HepG2 (cell line): Measurements from ENCODE around the gene MYLK. TPM values are rescaled to one million over a fixed set of nuclear protein-coding genes. Genes with fewer than 3 reads are reported as not detected.

Experiments
- BRCA1 ChIP-seq: sonication (generic); formaldehyde crosslinking; IDR thresholded peaks from 2 replicates; pipeline ENCODE4 v1.4.0; 2020; ENCODE audit warnings: missing genetic modification reagents
- CENPT ChIP-seq: sonication (generic); formaldehyde crosslinking; IDR thresholded peaks from 2 replicates; pipeline ENCODE4 v1.8.0; 2022; ENCODE audit warnings: low read depth, mild to moderate bottlenecking, moderate library complexity, missing genetic modification reagents
- CENPX ChIP-seq: sonication (generic); formaldehyde crosslinking; IDR thresholded peaks from 2 replicates; pipeline ENCODE4 v1.9.0; 2021; ENCODE audit warnings: mild to moderate bottlenecking, missing genetic modification reagents, moderate library complexity
- DNMT3B ChIP-seq: conservative IDR thresholded peaks from 2 replicates; pipeline ENCODE4 v1.6.1; 2016; ENCODE audit warnings: missing biosample characterization, control low read depth
- GATAD2A ChIP-seq: IDR thresholded peaks from 2 replicates; pipeline ENCODE4 v1.6.1; 2016
- KAT7 ChIP-seq: IDR thresholded peaks from 2 replicates; pipeline ENCODE4 v1.6.1; 2018; ENCODE audit warnings: borderline replicate concordance, missing compliant biosample characterization
- KLF11 ChIP-seq: IDR thresholded peaks from 2 replicates; pipeline ENCODE4 v1.6.1; 2016; ENCODE audit warnings: missing compliant biosample characterization
- MIER2 ChIP-seq: IDR thresholded peaks from 2 replicates; pipeline ENCODE4 v1.6.1; 2016; ENCODE audit warnings: missing biosample characterization, missing genetic modification reagents
- NFKB2 ChIP-seq: sonication (generic); formaldehyde crosslinking; IDR thresholded peaks from 2 replicates; pipeline ENCODE4 v1.4.0; 2020; ENCODE audit warnings: missing genetic modification reagents, borderline replicate concordance
- PBX3 ChIP-seq: sonication (generic); formaldehyde crosslinking; IDR thresholded peaks from 2 replicates; pipeline ENCODE4 v1.8.1; 2023; ENCODE audit warnings: missing genetic modification reagents, inconsistent platforms, borderline replicate concordance
- SNRNP70 ChIP-seq: fragments of 200-400 bp; formaldehyde crosslinking; IDR thresholded peaks from 2 replicates; pipeline ENCODE4 v1.6.1; 2017; ENCODE audit warnings: mild to moderate bottlenecking, low read depth, low read length, moderate library complexity
- SRF ChIP-seq: IDR thresholded peaks from 2 replicates; pipeline ENCODE4 v1.6.1; 2011; ENCODE audit warnings: mild to moderate bottlenecking, low read depth, low read length, moderate library complexity
- ZHX1 ChIP-seq: sonication (generic); formaldehyde crosslinking; IDR thresholded peaks from 2 replicates; pipeline ENCODE4 v1.8.1; 2022; ENCODE audit warnings: low read depth, mild to moderate bottlenecking, missing genetic modification reagents
- ZNF205 ChIP-seq: IDR thresholded peaks from 2 replicates; pipeline ENCODE4 v1.6.1; 2018; ENCODE audit warnings: missing biosample characterization, missing genetic modification reagents
- ZNF225 ChIP-seq: sonication (generic); formaldehyde crosslinking; IDR thresholded peaks from 2 replicates; pipeline ENCODE4 v1.4.0; 2020; ENCODE audit warnings: mild to moderate bottlenecking, missing genetic modification reagents
- ZNF280D ChIP-seq: sonication (generic); formaldehyde crosslinking; IDR thresholded peaks from 2 replicates; pipeline ENCODE4 v1.5.1; 2020; ENCODE audit warnings: mild to moderate bottlenecking, missing genetic modification reagents
- ZNF350 ChIP-seq: sonication (generic); formaldehyde crosslinking; IDR thresholded peaks from 2 replicates; pipeline ENCODE4 v1.4.0; 2020; ENCODE audit warnings: mild to moderate bottlenecking, low read depth, missing genetic modification reagents, borderline replicate concordance
- ZNF362 ChIP-seq: sonication (generic); formaldehyde crosslinking; IDR thresholded peaks from 2 replicates; pipeline ENCODE4 v1.4.0; 2020; ENCODE audit warnings: missing genetic modification reagents, mild to moderate bottlenecking, borderline replicate concordance
- ZNF556 ChIP-seq: sonication (generic); formaldehyde crosslinking; IDR thresholded peaks from 2 replicates; pipeline ENCODE4 v1.4.0; 2020; ENCODE audit warnings: mild to moderate bottlenecking, missing genetic modification reagents, borderline replicate concordance
- ZNF557 ChIP-seq: sonication (generic); formaldehyde crosslinking; IDR thresholded peaks from 2 replicates; pipeline ENCODE4 v1.4.0; 2020; ENCODE audit warnings: missing genetic modification reagents
- ZNF639 ChIP-seq: conservative IDR thresholded peaks from 2 replicates; pipeline ENCODE4 v1.6.1; 2018; ENCODE audit warnings: missing genetic modification reagents
- ZNF713 ChIP-seq: sonication (generic); formaldehyde crosslinking; IDR thresholded peaks from 2 replicates; pipeline ENCODE4 v1.4.0; 2020; ENCODE audit warnings: mild to moderate bottlenecking, missing genetic modification reagents
- ZNF773 ChIP-seq: sonication (generic); formaldehyde crosslinking; IDR thresholded peaks from 2 replicates; pipeline ENCODE4 v1.4.0; 2020; ENCODE audit warnings: missing genetic modification reagents, borderline replicate concordance
- polyA plus RNA-seq, 8 experiments: library from polyadenylated mRNA; depleted of rRNA in 3 of 8; stranded (reverse) in 7 of 8; unstranded in 1 of 8; fragments of >200 nt; fragmentation: Illumina TruSeq in 4 of 8; extraction: Trizol in 4 of 8; gene quantifications; 2 replicates each; pipeline versions ENCODE4 v1.2.1 to v1.2.3, GENCODE V29; 2011 to 2016; ENCODE audit warnings: low read depth in 4 of 8, missing spikeins in 1 of 8, mixed read lengths in 1 of 8; ENCODE audit not compliant: insufficient read depth in 1 of 8
- total RNA-seq, 5 experiments: library from RNA; depleted of rRNA; stranded (reverse); fragments of >200 nt; fragmentation: Illumina TruSeq; extraction: Trizol; gene quantifications; 2 replicates each; pipeline ENCODE4 v1.2.3, GENCODE V29; 2016; ENCODE audit warnings: low read depth in 1 of 5

Gene MYLK
- total and polyA plus RNA-seq, 2 of the 13 experiments (the other 11 are each of a cell fraction or from before 2014, with no cell fraction given), result 10.6 to 34.9 TPM

GRCh38 chr3:123605789-123606234 is 278.3 kb downstream of the MYLK start (continued):
- TF ChIP-seq ZNF713 (CRISPR knock-in tag) (no peak), DNMT3B (CRISPR knock-in tag) (no peak; the same call in 1 of the 2 replicates), GATAD2A (CRISPR knock-in tag) (peak; percentile 94), ZNF350 (CRISPR knock-in tag) (no peak), CENPT (CRISPR knock-in tag) (no peak), ZNF362 (peak; percentile 83), ZNF639 (CRISPR knock-in tag) (0 out of 2 replicates have a peak, but pooled peaks have one; percentile 24), ZNF773 (CRISPR knock-in tag) (no peak), ZNF280D (CRISPR knock-in tag) (peak; percentile 69), SNRNP70 (no peak), BRCA1 (CRISPR knock-in tag) (no peak), ZNF557 (CRISPR knock-in tag) (no peak), NFKB2 (no peak), KAT7 (CRISPR knock-in tag) (no peak), ZNF205 (peak; percentile 89), ZHX1 (CRISPR knock-in tag) (no peak), CENPX (CRISPR knock-in tag) (no peak), KLF11 (no peak), ZNF225 (no peak), ZNF556 (no peak; the same call in 1 of the 2 replicates), MIER2 (CRISPR knock-in tag) (no peak; the same call in 1 of the 2 replicates), PBX3 (CRISPR knock-in tag) (no peak), SRF (no peak)
